ENCODE results near the gene HLA-DMB.

Gene HLA-DMB

DNA sequence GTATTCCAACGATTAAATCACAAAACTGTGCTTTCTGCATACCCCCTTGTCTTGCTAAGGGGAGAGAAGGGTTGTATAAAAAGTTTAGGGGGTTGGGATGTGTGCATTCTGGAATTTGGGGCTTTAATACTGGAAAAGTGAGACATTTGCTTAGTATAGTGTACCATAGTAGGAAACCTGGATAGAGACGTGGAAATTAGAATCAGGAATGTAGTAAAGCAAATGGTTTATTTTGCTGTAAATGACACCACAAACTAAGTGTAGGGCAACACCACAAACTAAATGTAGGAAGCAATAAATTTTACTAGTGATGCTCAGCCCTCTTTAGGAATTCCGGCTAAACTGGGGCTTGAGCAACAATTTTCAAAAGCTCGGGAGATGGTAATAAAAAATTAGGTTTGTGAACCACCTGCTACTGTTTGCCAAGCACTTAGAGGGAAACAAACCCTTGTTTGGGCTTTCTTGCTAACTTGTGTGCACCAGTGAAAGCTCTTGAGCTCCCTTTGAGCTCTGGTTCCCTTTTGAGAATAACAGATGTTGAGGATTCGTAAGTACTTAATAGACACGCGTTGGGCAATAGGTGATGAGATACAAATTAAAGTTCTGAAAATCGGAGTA lies 41.4 kb upstream of the HLA-DMB start:
- TF ChIP-seq, protein P1, sequence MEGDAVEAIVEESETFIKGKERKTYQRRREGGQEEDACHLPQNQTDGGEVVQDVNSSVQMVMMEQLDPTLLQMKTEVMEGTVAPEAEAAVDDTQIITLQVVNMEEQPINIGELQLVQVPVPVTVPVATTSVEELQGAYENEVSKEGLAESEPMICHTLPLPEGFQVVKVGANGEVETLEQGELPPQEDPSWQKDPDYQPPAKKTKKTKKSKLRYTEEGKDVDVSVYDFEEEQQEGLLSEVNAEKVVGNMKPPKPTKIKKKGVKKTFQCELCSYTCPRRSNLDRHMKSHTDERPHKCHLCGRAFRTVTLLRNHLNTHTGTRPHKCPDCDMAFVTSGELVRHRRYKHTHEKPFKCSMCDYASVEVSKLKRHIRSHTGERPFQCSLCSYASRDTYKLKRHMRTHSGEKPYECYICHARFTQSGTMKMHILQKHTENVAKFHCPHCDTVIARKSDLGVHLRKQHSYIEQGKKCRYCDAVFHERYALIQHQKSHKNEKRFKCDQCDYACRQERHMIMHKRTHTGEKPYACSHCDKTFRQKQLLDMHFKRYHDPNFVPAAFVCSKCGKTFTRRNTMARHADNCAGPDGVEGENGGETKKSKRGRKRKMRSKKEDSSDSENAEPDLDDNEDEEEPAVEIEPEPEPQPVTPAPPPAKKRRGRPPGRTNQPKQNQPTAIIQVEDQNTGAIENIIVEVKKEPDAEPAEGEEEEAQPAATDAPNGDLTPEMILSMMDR (IDR thresholded peaks at IDR 0.05; ENCODE audit: low read depth, low read length, missing control alignments) = no peak
- no peak overlapping the region for H3K4me3 ChIP-seq (ENCODE audit: low read depth, low read length)
- DNase-seq (ENCODE audit: low read depth) = no peak

DNA sequence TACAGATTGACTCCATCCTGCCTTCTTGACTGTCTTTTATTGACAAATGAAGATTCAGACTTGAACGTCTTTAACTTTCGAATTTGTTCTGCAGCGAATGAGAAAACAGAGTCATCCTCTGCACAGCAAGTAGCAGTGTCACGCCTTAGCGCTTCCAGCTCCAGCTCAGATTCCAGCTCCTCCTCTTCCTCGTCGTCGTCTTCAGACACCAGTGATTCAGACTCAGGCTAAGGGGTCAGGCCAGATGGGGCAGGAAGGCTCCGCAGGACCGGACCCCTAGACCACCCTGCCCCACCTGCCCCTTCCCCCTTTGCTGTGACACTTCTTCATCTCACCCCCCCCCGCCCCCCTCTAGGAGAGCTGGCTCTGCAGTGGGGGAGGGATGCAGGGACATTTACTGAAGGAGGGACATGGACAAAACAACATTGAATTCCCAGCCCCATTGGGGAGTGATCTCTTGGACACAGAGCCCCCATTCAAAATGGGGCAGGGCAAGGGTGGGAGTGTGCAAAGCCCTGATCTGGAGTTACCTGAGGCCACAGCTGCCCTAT lies 39.7 kb upstream of the HLA-DMB start:
- DNase-seq (ENCODE audit: low read depth) = no peak

DNA sequence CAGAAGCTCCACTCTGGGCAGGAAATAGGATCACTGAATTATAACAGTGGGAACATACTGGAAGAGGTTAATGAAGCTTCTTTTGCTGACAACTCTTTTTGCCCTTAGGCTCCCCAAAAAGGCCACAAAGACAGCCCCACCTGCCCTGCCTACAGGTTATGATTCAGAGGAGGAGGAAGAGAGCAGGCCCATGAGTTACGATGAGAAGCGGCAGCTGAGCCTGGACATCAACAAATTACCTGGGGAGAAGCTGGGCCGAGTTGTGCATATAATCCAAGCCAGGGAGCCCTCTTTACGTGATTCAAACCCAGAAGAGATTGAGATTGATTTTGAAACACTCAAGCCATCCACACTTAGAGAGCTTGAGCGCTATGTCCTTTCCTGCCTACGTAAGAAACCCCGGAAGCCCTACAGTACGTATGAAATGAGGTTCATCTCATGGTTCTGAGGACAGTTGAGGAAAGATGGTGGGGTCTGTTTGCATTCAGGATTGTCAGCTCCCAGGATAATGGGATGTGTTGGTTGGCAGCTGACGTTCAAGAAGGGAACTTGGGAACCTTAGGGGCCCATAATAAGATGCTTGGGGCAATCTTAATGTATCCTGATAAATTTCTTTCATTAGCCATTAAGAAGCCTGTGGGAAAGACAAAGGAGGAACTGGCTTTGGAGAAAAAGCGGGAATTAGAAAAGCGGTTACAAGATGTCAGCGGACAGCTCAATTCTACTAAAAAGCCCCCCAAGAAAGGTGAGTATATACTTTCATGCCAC lies 39.1 kb upstream of the HLA-DMB start:
- H3K4me3 ChIP-seq (ENCODE audit: low read depth, low read length) = no peak overlapping the region

More for the DNA sequence above, 39.7 kb upstream of the HLA-DMB start:
- H3K4me3 ChIP-seq (ENCODE audit: low read depth, low read length) = no peak overlapping the region
- TF ChIP-seq, protein P1 (IDR thresholded peaks at IDR 0.05; ENCODE audit: low read depth, low read length, missing control alignments) = no peak

DNA sequence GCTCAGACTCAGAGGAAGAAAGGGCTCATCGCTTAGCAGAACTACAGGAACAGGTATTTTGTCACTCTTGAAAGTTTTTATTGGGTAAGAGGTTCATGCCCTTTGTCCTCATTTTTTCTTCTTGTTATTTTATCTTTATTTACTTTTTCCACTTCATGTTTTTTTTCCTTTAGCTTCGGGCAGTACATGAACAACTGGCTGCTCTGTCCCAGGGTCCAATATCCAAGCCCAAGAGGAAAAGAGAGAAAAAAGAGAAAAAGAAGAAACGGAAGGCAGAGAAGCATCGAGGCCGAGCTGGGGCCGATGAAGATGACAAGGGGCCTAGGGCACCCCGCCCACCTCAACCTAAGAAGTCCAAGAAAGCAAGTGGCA lies 37.1 kb upstream of the HLA-DMB start:
- TF ChIP-seq, protein P1 (IDR thresholded peaks at IDR 0.05; ENCODE audit: low read depth, low read length, missing control alignments) = no peak
- H3K4me3 ChIP-seq (ENCODE audit: low read depth, low read length) = no peak overlapping the region
- DNase-seq (ENCODE audit: low read depth) = no peak

More for the DNA sequence above, 39.1 kb upstream of the HLA-DMB start:
- DNase-seq (ENCODE audit: low read depth) = no peak
- TF ChIP-seq, protein P1 (IDR thresholded peaks at IDR 0.05; ENCODE audit: low read depth, low read length, missing control alignments) = no peak

DNA sequence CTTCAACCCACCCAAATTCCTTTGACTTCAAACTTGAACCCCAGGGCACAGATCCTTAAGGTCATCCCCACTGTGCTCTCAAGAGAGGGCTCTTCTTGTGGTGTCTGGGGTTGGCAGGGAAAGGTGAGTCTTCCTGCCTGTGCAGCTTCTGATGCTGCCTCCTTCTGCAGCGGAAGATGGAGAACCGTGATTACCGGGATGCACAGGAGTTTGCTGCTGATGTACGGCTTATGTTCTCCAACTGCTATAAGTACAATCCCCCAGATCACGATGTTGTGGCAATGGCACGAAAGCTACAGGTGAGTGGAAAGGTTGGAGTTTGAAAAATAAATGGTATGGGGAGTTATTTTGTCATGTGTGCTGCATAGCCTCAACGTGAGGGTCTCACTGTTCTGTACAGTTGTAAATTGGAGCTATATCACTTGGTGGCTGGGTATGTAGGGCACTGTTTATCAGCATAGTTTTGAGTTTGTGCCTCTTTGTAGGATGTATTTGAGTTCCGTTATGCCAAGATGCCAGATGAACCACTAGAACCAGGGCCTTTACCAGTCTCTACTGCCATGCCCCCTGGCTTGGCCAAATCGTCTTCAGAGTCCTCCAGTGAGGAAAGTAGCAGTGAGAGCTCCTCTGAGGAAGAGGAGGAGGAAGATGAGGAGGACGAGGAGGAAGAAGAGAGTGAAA lies 36.6 kb upstream of the HLA-DMB start:
- H3K4me3 ChIP-seq (ENCODE audit: low read depth, low read length) = no peak overlapping the region
- DNase-seq (ENCODE audit: low read depth) = no peak

DNA sequence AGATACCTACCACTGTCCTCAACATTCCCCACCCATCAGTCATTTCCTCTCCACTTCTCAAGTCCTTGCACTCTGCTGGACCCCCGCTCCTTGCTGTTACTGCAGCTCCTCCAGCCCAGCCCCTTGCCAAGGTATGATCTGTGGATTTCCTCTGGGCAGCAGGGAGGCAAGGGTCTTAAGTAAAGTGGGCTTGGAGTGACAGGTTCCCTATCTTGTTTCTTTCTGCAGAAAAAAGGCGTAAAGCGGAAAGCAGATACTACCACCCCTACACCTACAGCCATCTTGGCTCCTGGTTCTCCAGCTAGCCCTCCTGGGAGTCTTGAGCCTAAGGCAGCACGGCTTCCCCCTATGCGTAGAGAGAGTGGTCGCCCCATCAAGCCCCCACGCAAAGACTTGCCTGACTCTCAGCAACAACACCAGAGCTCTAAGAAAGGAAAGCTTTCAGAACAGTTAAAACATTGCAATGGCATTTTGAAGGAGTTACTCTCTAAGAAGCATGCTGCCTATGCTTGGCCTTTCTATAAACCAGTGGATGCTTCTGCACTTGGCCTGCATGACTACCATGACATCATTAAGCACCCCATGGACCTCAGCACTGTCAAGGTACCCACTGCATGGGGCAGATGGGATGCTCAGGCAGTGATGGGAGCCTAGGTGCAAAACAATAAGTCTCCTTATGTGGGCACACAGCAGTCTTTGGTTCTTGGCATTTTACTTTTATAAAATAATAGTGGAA lies 35.7 kb upstream of the HLA-DMB start:
- TF ChIP-seq, protein P1 (IDR thresholded peaks at IDR 0.05; ENCODE audit: low read depth, low read length, missing control alignments) = no peak
- DNase-seq (ENCODE audit: low read depth) = no peak
- no peak overlapping the region for H3K4me3 ChIP-seq (ENCODE audit: low read depth, low read length)

More for the DNA sequence above, 36.6 kb upstream of the HLA-DMB start:
- TF ChIP-seq, protein P1 (IDR thresholded peaks at IDR 0.05; ENCODE audit: low read depth, low read length, missing control alignments) = no peak

Data from GM12864 (cell line).